ENCODE results near the gene CASTOR1.

The CASTOR1 gene

GRCh38 chr22:30289980-30290313 is 642 bp upstream of the CASTOR1 start:
- Histone ChIP-seq H3K27me3 (ENCODE audit: insufficient read depth, low read length, poor library complexity, severe bottlenecking) (no peaks in the 10 kb centered on the region), H4K20me1 (ENCODE audit: insufficient read depth, low read length, poor library complexity, severe bottlenecking) (no peaks in the 10 kb centered on the region), H3K4me2 (ENCODE audit: low read depth, low read length, poor library complexity, severe bottlenecking) (peak overlapping the region; percentile 93), H3F3A (ENCODE audit: low read depth) (0 out of 2 replicates have a peak, but pooled peaks cover 8% of the 10 kb centered on the region), H3K4me3 (ENCODE audit: low read length, poor library complexity, severe bottlenecking) (peak overlapping the region; percentile 89), H3K36me3 (ENCODE audit: insufficient read depth, low read length) (peaks cover 40% of the 10 kb centered on the region; the same call in 1 of the 2 replicates), H3K79me2 (ENCODE audit: insufficient read depth, low read length) (peaks cover 9% of the 10 kb centered on the region), H3K9me2 (replicated peaks; ENCODE audit: low read depth, low read length) (no peaks in the 10 kb centered on the region), H3K4me1 (ENCODE audit: insufficient read depth, low read length, poor library complexity, severe bottlenecking) (peaks cover 32% of the 10 kb centered on the region), H3K9ac (ENCODE audit: low read depth, low read length, poor library complexity, severe bottlenecking) (peak overlapping the region; percentile 61), H2AFZ (ENCODE audit: low read length) (no peak overlapping the region), H3K9me3 (ENCODE audit: insufficient read depth, low read depth, low read length) (no peaks in the 10 kb centered on the region)
- TF ChIP-seq EZH2phosphoT487 (IDR thresholded peaks at IDR 0.05; ENCODE audit: borderline replicate concordance) (no peak), CTCF (conservative IDR thresholded peaks at IDR 0.05; ENCODE audit: low read length) (no peak; the same call in 1 of the 2 replicates)

- Histone ChIP-seq H3K4me3 (ENCODE audit: low read length, poor library complexity, severe bottlenecking) (peak overlapping the region; percentile 89), H4K20me1 (ENCODE audit: insufficient read depth, low read length, poor library complexity, severe bottlenecking) (no peaks in the 10 kb centered on the region), H2AFZ (ENCODE audit: low read length) (no peak overlapping the region), H3K79me2 (ENCODE audit: insufficient read depth, low read length) (peaks cover 9% of the 10 kb centered on the region), H3K9me3 (ENCODE audit: insufficient read depth, low read depth, low read length) (no peaks in the 10 kb centered on the region), H3K9ac (ENCODE audit: low read depth, low read length, poor library complexity, severe bottlenecking) (peak overlapping the region; percentile 74), H3K4me2 (ENCODE audit: low read depth, low read length, poor library complexity, severe bottlenecking) (peak overlapping the region; percentile 93), H3K36me3 (ENCODE audit: insufficient read depth, low read length) (peaks cover 26% of the 10 kb centered on the region; the same call in 1 of the 2 replicates), H3F3A (ENCODE audit: low read depth) (0 out of 2 replicates have a peak, but pooled peaks cover 8% of the 10 kb centered on the region), H3K27me3 (ENCODE audit: insufficient read depth, low read length, poor library complexity, severe bottlenecking) (no peaks in the 10 kb centered on the region), H3K9me2 (replicated peaks; ENCODE audit: low read depth, low read length) (no peaks in the 10 kb centered on the region), H3K4me1 (ENCODE audit: insufficient read depth, low read length, poor library complexity, severe bottlenecking) (peaks cover 34% of the 10 kb centered on the region)
- TF ChIP-seq EZH2phosphoT487 (IDR thresholded peaks at IDR 0.05; ENCODE audit: borderline replicate concordance) (no peak), CTCF (conservative IDR thresholded peaks at IDR 0.05; ENCODE audit: low read length) (no peak)
Measured at GRCh38 chr22:30288419-30289140, 725 bp downstream of the CASTOR1 start.

- H4K20me1 ChIP-seq (ENCODE audit: insufficient read depth, low read length, poor library complexity, severe bottlenecking), result no peaks in the 10 kb centered on the region
- peak overlapping the region; percentile 89 for H3K4me3 ChIP-seq (ENCODE audit: low read length, poor library complexity, severe bottlenecking)
- no peak for TF ChIP-seq EZH2phosphoT487 (IDR thresholded peaks at IDR 0.05; ENCODE audit: borderline replicate concordance)
- peak; percentile 91 for TF ChIP-seq CTCF (conservative IDR thresholded peaks at IDR 0.05; ENCODE audit: low read length)
- H3K9ac ChIP-seq (ENCODE audit: low read depth, low read length, poor library complexity, severe bottlenecking), result peak overlapping the region; percentile 74
- peak overlapping the region; percentile 93 for H3K4me2 ChIP-seq (ENCODE audit: low read depth, low read length, poor library complexity, severe bottlenecking)
- H3K4me1 ChIP-seq (ENCODE audit: insufficient read depth, low read length, poor library complexity, severe bottlenecking), result peaks cover 41% of the 10 kb centered on the region
- no peaks in the 10 kb centered on the region for H3K9me2 ChIP-seq (replicated peaks; ENCODE audit: low read depth, low read length)
- peaks cover 18% of the 10 kb centered on the region; the same call in 1 of the 2 replicates for H3K36me3 ChIP-seq (ENCODE audit: insufficient read depth, low read length)
- H3K27me3 ChIP-seq (ENCODE audit: insufficient read depth, low read length, poor library complexity, severe bottlenecking), result no peaks in the 10 kb centered on the region
- H3F3A ChIP-seq (ENCODE audit: low read depth), result 0 out of 2 replicates have a peak, but pooled peaks cover 8% of the 10 kb centered on the region
- H2AFZ ChIP-seq (ENCODE audit: low read length), result no peak overlapping the region
- peaks cover 9% of the 10 kb centered on the region for H3K79me2 ChIP-seq (ENCODE audit: insufficient read depth, low read length)
- H3K9me3 ChIP-seq (ENCODE audit: insufficient read depth, low read depth, low read length), result no peaks in the 10 kb centered on the region
Measured at GRCh38 chr22:30287648-30288418, 1.5 kb downstream of the CASTOR1 start.

Measured in Loucy (cell line).